ENCODE results near the gene SPINK4.

The SPINK4 gene

GRCh38 chr9:33256236-33256635, 16.3 kb downstream of the SPINK4 start:
- no peak for TF ChIP-seq CTCF (IDR thresholded peaks at IDR 0.05; ENCODE audit: control insufficient read depth, extremely low read depth, insufficient read depth)
- H3K4me3 ChIP-seq (ENCODE audit: low read depth, low read length): no peak overlapping the region
- DNase-seq (ENCODE audit: low read depth): no peak

- H3K4me3 ChIP-seq (ENCODE audit: low read depth, low read length): no peak overlapping the region
- no peak for DNase-seq (ENCODE audit: low read depth)
- TF ChIP-seq CTCF (IDR thresholded peaks at IDR 0.05; ENCODE audit: control insufficient read depth, extremely low read depth, insufficient read depth): no peak
Measured at GRCh38 chr9:33257276-33257675, 17.3 kb downstream of the SPINK4 start.

- TF ChIP-seq CTCF (IDR thresholded peaks at IDR 0.05; ENCODE audit: control insufficient read depth, extremely low read depth, insufficient read depth): no peak
- no peak for DNase-seq (ENCODE audit: low read depth)
- H3K4me3 ChIP-seq (ENCODE audit: low read depth, low read length): no peak overlapping the region
Measured at GRCh38 chr9:33260372-33260771, 20.4 kb downstream of the SPINK4 start.

GRCh38 chr9:33263131-33264002, 23.4 kb downstream of the SPINK4 start:
- no peak for DNase-seq (ENCODE audit: low read depth)
- peak overlapping the region; percentile 89 for H3K4me3 ChIP-seq (ENCODE audit: low read depth, low read length)
- peak; percentile 0; the same call in 1 of the 2 replicates for TF ChIP-seq CTCF (IDR thresholded peaks at IDR 0.05; ENCODE audit: control insufficient read depth, extremely low read depth, insufficient read depth)

GRCh38 chr9:33264003-33264472, 24.1 kb downstream of the SPINK4 start:
- no peak for TF ChIP-seq CTCF (IDR thresholded peaks at IDR 0.05; ENCODE audit: control insufficient read depth, extremely low read depth, insufficient read depth)
- peak overlapping the region; percentile 89 for H3K4me3 ChIP-seq (ENCODE audit: low read depth, low read length)
- no peak for DNase-seq (ENCODE audit: low read depth)

GRCh38 chr9:33264473-33265177, 24.7 kb downstream of the SPINK4 start, which contains the start of the genes BAG1 and CHMP5:
TSS of gene BAG1 (minus strand) at chr9:33264708.
TSS of gene CHMP5 (plus strand) at chr9:33265049. CDS start at chr9:33265079, 30 bp downstream.
- peak; percentile 96 for DNase-seq (ENCODE audit: low read depth)
- peak within 1 kb of the TSS; percentile 89 for H3K4me3 ChIP-seq (ENCODE audit: low read depth, low read length)
- TF ChIP-seq CTCF (IDR thresholded peaks at IDR 0.05; ENCODE audit: control insufficient read depth, extremely low read depth, insufficient read depth): no peak
